Dermis lymphatic vessel endothelial cell (primary cell): Measurements from ENCODE around the gene CCDC97. TPM values are rescaled to one million over a fixed set of nuclear protein-coding genes. Genes with fewer than 3 reads are reported as not detected.

ENCODE experiments used
- total RNA-seq: library from RNA; depleted of rRNA; stranded (reverse); fragments of >200 nt; gene quantifications from 2 replicates; pipeline ENCODE4 v1.2.1, GENCODE V29; 2014

Gene CCDC97
- 6.2 and 7.1 TPM in 2 replicates for total RNA-seq

DNA sequence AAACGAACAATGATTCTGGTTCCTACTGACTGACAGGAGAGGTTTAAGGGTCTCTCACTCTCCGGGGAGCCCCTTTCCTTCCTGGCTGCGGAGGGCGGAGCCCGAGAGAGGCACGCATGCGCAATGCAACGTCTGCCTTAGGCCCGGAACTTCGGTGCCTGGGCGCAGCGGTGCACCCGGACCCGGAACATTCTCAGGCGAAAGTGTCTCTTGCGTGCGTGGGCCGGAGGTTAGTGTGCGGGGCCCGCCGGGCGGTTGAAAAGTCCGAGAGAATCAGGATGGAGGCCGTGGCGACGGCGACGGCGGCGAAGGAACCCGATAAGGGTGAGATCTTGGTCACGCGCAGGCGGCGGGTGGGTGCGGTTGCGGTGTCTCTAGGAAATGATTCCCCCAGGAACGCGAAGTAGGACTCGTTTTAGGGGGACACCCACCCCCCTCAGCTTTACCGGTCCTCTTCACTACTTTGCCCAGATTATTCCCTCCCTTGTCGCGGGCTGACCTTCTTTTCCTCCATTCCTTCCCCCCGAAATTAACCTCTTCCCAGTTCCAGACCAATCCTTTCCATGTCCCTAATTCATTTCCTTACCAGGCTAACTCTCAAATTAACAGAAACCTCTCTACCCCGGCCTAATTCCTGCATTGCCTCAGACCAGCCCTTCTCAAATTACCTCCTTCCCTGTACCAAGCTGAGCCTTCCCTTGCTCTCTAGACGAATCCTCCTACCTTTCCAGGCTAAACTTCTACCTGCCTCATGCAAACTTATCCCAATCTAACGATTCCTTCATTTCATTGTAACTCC, at the start of gene CCDC97:
Gene CCDC97 (plus strand): TSS at position 140 of the 799 bp plus-strand sequence. CDS start 139 bp downstream, at position 279.

GRCh38 chr19:41263850-41264580, 46.0 kb upstream of the CCDC97 start, which contains the start of gene HNRNPUL1:
Gene HNRNPUL1 (plus strand): TSS chr19:41264372. CDS start chr19:41264504, 132 bp downstream.

DNA sequence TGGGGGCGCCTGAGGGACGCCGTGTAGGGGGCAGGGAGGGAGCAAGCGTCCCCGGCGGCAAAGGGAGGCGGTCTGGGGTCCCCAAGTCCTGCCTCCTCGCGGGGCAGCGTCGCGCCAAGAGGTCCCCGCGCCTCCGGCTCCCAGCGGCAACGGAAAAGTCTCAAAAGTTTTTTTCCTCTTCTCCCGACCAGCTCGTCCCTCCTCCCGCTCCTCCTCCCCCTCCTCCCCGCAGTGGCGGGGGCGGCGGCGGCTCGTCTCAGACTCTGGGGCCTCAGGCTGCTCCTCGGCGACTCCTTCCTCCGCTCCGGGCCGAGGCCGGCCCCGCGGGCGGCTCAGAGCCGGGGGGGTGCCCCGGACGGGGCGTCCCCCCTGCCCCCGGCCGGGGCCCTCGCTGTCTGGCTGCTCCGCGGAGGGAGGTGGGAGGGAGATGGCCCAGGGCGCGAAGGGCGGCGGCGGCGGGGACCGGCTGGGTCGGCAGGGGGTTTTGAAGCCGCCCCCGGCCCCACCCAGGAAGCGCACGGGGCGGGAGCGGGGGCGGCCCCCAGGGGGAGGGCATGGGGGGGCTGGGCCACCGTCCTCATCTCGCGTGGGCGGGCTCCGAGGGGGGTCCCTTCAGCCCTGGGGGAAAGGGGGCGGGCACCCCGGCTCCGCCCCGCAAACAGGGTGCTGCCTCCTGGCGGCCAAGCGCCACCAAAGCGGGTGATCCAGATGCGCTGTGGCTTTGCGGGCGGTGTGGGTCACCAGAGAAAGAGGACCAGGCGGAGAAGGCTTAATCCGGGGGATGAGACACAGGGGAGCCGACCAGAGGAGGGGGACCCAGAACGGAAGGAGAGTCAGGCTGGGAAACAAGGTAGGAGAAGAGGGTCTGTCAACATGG, 43.7 kb downstream of the CCDC97 start, which contains the start of gene TGFB1:
Gene TGFB1 (minus strand): TSS at position 457 of the 877 bp plus-strand sequence. CDS start 878 bp downstream, outside the sequence.

GRCh38 chr19:41363753-41364523, 54.0 kb downstream of the CCDC97 start, which contains the start of gene B9D2:
Gene B9D2 (minus strand): TSS chr19:41364149. CDS start chr19:41363519, 630 bp downstream.

Other genes starting within 250 kb of the CCDC97 start
- not detected in 2 replicates for gene CYP2A13, start 221.7 kb upstream of the CCDC97 start, total RNA-seq
- gene CYP2F1, start 195.7 kb upstream of the CCDC97 start, total RNA-seq = not detected in 2 replicates
- 0.11 TPM in 1 of 2 replicates, not detected in the other for gene CYP2S1, start 117.0 kb upstream of the CCDC97 start, total RNA-seq
- 5.2 and 6.7 TPM in 2 replicates for gene AXL, start 90.9 kb upstream of the CCDC97 start, total RNA-seq
- gene HNRNPUL1, start 45.8 kb upstream of the CCDC97 start, total RNA-seq = 46.2 and 65.1 TPM in 2 replicates
- 19.6 and 35.2 TPM in 2 replicates for gene TGFB1, start 43.8 kb downstream of the CCDC97 start, total RNA-seq
- gene B9D2, start 54.0 kb downstream of the CCDC97 start, total RNA-seq = 5.9 and 6.4 TPM in 2 replicates
- 4.4 and 4.9 TPM in 2 replicates for gene TMEM91, start 66.4 kb downstream of the CCDC97 start, total RNA-seq
- gene EXOSC5, start 87.2 kb downstream of the CCDC97 start, total RNA-seq = 9.1 and 12.9 TPM in 2 replicates
- 34.1 and 43.1 TPM in 2 replicates for gene BCKDHA, start 87.6 kb downstream of the CCDC97 start, total RNA-seq
- gene B3GNT8, start 117.2 kb downstream of the CCDC97 start, total RNA-seq = 2.7 and 3.5 TPM in 2 replicates
- 39.9 and 41.5 TPM in 2 replicates for gene DMAC2, start 129.7 kb downstream of the CCDC97 start, total RNA-seq
- gene ERICH4, start 133.0 kb downstream of the CCDC97 start, total RNA-seq = not detected in 2 replicates